Fibroblast of lung (primary cell): ENCODE data around the gene NOP14. TPM values are rescaled to one million over a fixed set of nuclear protein-coding genes. Genes with fewer than 3 reads are reported as not detected.

Source experiments
- DNase-seq, 2 donors: peaks; one replicate each; pipeline versions ENCODE4 v3.0.0 to v3.0.0-alpha.2; 2010; ENCODE audit warnings: low read depth in 2 of 2
- H2AFZ ChIP-seq: 2 replicates; pipeline ENCODE4 v1.5.1; 2012; ENCODE audit warnings: low read length, control low read depth, inconsistent platforms
- H3K27ac ChIP-seq: 2 replicates; pipeline ENCODE4 v1.5.1; 2011; ENCODE audit warnings: low read length, control low read depth; ENCODE audit not compliant: insufficient read depth
- H3K27me3 ChIP-seq: 2 replicates; pipeline ENCODE4 v1.5.1; 2011; ENCODE audit warnings: mild to moderate bottlenecking, low read length; ENCODE audit not compliant: control insufficient read depth, insufficient read depth
- H3K36me3 ChIP-seq: 2 replicates; pipeline ENCODE4 v1.5.1; 2011; ENCODE audit warnings: low read length; ENCODE audit not compliant: control insufficient read depth, insufficient read depth
- H3K4me1 ChIP-seq: 2 replicates; pipeline ENCODE4 v1.5.1; 2011; ENCODE audit warnings: low read length; ENCODE audit not compliant: control insufficient read depth, insufficient read depth; ENCODE audit errors: extremely low read depth
- H3K4me2 ChIP-seq: 2 replicates; pipeline ENCODE4 v1.5.1; 2011; ENCODE audit warnings: low read length, control low read depth; ENCODE audit not compliant: insufficient read depth; ENCODE audit errors: extremely low read depth
- H3K4me3 ChIP-seq, 4 experiments: fragments of 200-600 bp in 1 of 4; sonication (generic) in 1 of 4; replicated peaks in 1 of 4; 2 replicates each; pipeline ENCODE4 v1.5.1; 2011 to 2016; ENCODE audit warnings: low read length in 4 of 4, low read depth in 3 of 4, mild to moderate bottlenecking in 3 of 4, control low read depth in 2 of 4, inconsistent platforms in 1 of 4, mixed read lengths in 1 of 4; ENCODE audit not compliant: insufficient read depth in 1 of 4; ENCODE audit errors: control extremely low read depth in 1 of 4
- H3K79me2 ChIP-seq: 2 replicates; pipeline ENCODE4 v1.5.1; 2012; ENCODE audit warnings: mild to moderate bottlenecking, low read length, inconsistent platforms; ENCODE audit not compliant: control insufficient read depth, insufficient read depth
- H3K9ac ChIP-seq: 2 replicates; pipeline ENCODE4 v1.5.1; 2011; ENCODE audit warnings: mild to moderate bottlenecking, low read length, control low read depth; ENCODE audit not compliant: insufficient read depth
- H3K9me3 ChIP-seq: 2 replicates; pipeline ENCODE4 v1.5.1; 2012; ENCODE audit warnings: low read depth, low read length; ENCODE audit not compliant: control insufficient read depth, insufficient read depth
- H4K20me1 ChIP-seq: 2 replicates; pipeline ENCODE4 v1.5.1; 2011; ENCODE audit warnings: low read length; ENCODE audit not compliant: control insufficient read depth, insufficient read depth; ENCODE audit errors: extremely low read depth
- CTCF ChIP-seq, 2 donors: IDR thresholded peaks in 1 of 2; conservative IDR thresholded peaks in 1 of 2; 1 replicate in 1 of 2; 2 replicates in 1 of 2; pipeline ENCODE4 v1.5.1; 2011 to 2012; ENCODE audit warnings: low read length in 2 of 2, control low read depth in 1 of 2, inconsistent platforms in 1 of 2, low read depth in 1 of 2, mild to moderate bottlenecking in 1 of 2
- EZH2 ChIP-seq: IDR thresholded peaks from 2 replicates; pipeline ENCODE4 v1.5.1; 2012; ENCODE audit warnings: low read length, control low read depth, mild to moderate bottlenecking; ENCODE audit errors: missing control alignments
- polyA plus RNA-seq, 2 donors: library from polyadenylated mRNA; depleted of rRNA in 1 of 2; stranded (reverse) in 1 of 2; unstranded in 1 of 2; fragments of >200 nt; gene quantifications; 2 replicates each; pipeline ENCODE4 v1.2.1, GENCODE V29; 2011 to 2012; ENCODE audit warnings: missing spikeins in 1 of 2
- total RNA-seq: library from RNA; depleted of rRNA; stranded (reverse); fragments of >200 nt; gene quantifications from 2 replicates; pipeline ENCODE4 v1.2.1, GENCODE V29; 2014

Gene NOP14
- total and polyA plus RNA-seq, 2 donors (not counting 1 experiment from before 2014, with no cell fraction given): 13.1 to 16.7 TPM

- Histone ChIP-seq H3K27ac (peak overlapping the region; percentile 54), H3K36me3 (peaks cover 2% of the 10 kb centered on the region)
- peak; percentile 43 to 61 for DNase-seq
Observed at GRCh38 chr4:2963966-2964471, 813 bp upstream of the NOP14 start.

GRCh38 chr4:2962614-2963174 lies 512 bp downstream of the NOP14 start:
- Histone ChIP-seq H3K27ac (peak overlapping the region; percentile 91), H3K9ac (peak overlapping the region; percentile 95), H3K9me3 (no peaks in the 10 kb centered on the region), H3K4me1 (peaks cover 4% of the 10 kb centered on the region), H3K36me3 (peaks cover 4% of the 10 kb centered on the region), H3K4me3 (peak overlapping the region; percentile 87 to 97 (median 90)), H2AFZ (peak overlapping the region; percentile 74), H3K79me2 (peaks cover 44% of the 10 kb centered on the region), H4K20me1 (no peaks in the 10 kb centered on the region), H3K27me3 (no peaks in the 10 kb centered on the region), H3K4me2 (peak overlapping the region; percentile 81)
- DNase-seq: peak; percentile 54 to 60
- TF ChIP-seq EZH2 (no peak), CTCF (conservative IDR thresholded peaks at IDR 0.05 in 1 of 2, IDR thresholded peaks at IDR 0.05 in 1 of 2; ENCODE audit: low read depth in 1 of 2, low read length in 2 of 2) (no peak)

More at GRCh38 chr4:2963966-2964471, 813 bp upstream of the NOP14 start:
- Histone ChIP-seq H2AFZ (peak overlapping the region; percentile 81), H4K20me1 (no peaks in the 10 kb centered on the region), H3K79me2 (peaks cover 31% of the 10 kb centered on the region), H3K4me1 (peaks cover 4% of the 10 kb centered on the region), H3K9ac (peak overlapping the region; percentile 95), H3K4me3 (peak overlapping the region; percentile 85 to 97 (median 88)), H3K4me2 (peak overlapping the region; percentile 94), H3K27me3 (no peaks in the 10 kb centered on the region), H3K9me3 (no peaks in the 10 kb centered on the region)
- no peak for TF ChIP-seq EZH2
- no peak for TF ChIP-seq CTCF (conservative IDR thresholded peaks at IDR 0.05 in 1 of 2, IDR thresholded peaks at IDR 0.05 in 1 of 2; ENCODE audit: low read depth in 1 of 2, low read length in 2 of 2)

- Histone ChIP-seq H3K27me3 (no peaks in the 10 kb centered on the region), H2AFZ (no peak overlapping the region), H3K9ac (no peak overlapping the region), H3K79me2 (peaks cover 49% of the 10 kb centered on the region), H3K4me1 (peaks cover 4% of the 10 kb centered on the region), H3K4me2 (peak overlapping the region; percentile 81), H4K20me1 (no peaks in the 10 kb centered on the region), H3K9me3 (no peaks in the 10 kb centered on the region), H3K4me3 (peak overlapping the region; percentile 87 to 97 (median 90)), H3K27ac (peak overlapping the region; percentile 4), H3K36me3 (peaks cover 7% of the 10 kb centered on the region)
- TF ChIP-seq CTCF (conservative IDR thresholded peaks at IDR 0.05 in 1 of 2, IDR thresholded peaks at IDR 0.05 in 1 of 2; ENCODE audit: low read depth in 1 of 2, low read length in 2 of 2): peak in 1 of 2 donors; percentile 1
- no peak for TF ChIP-seq EZH2
- no peak for DNase-seq
Observed at GRCh38 chr4:2961811-2962441, 1.3 kb downstream of the NOP14 start.
